ENCODE results near the gene OR51E2.

OR51E2 gene

DNA sequence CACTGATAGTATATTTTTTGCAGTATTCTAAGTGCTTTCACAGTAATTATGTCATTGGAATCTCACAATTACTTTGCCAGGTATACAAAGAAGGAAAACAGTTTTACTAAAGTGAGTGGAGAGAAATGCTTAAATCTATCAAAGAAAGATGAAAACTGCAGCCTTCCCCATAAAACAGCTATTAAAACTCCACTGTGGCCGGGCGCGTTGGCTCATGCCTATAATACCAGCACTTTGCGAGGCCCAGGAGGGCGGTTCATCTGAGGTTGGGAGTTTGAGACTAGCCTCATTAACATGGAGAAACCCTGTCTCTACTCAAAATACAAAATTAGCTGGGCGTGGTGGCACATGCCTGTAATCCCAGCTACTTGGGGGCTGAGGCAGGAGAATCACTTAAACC lies 34.8 kb downstream of the OR51E2 start:
- no peak for DNase-seq (ENCODE audit: low read depth)

DNA sequence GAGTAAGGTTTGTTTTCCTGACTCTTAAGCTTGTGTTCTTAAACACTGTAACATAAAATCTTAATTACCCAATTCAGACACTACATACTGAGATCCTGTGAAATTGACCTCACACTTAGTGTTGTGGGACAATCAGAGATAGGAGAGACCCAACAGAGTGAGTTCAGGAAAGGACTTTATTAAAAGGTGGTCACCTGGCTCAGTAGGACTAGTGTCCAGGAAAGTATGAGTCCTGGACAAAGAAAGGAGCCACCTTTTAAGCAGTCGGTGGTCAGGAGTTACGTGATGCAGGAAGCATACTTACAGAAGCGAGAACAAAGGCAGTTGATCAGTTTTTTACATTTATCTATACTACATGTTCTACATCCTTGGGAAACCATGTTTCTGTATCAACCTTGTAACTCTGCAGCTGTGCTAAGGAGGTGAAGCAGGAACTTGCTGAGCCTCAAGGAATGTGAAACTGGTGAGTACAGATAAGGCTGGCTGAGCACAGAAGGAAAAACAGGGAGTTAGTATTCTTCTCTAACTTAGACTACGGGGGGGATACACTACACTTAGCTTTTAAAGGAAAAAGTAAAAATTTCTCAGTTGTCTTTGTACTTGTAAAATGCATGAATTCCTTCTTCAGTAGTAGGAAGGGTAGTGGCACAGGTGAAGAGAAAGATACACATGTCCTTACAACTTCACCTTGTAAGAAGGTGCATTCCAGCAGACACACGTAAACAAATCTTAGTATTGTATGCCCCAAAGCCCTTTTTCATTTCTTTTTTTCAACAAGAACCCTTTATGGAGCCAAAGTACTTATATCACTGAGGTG lies 38.8 kb downstream of the OR51E2 start:
- no peak for DNase-seq (ENCODE audit: low read depth)

DNA sequence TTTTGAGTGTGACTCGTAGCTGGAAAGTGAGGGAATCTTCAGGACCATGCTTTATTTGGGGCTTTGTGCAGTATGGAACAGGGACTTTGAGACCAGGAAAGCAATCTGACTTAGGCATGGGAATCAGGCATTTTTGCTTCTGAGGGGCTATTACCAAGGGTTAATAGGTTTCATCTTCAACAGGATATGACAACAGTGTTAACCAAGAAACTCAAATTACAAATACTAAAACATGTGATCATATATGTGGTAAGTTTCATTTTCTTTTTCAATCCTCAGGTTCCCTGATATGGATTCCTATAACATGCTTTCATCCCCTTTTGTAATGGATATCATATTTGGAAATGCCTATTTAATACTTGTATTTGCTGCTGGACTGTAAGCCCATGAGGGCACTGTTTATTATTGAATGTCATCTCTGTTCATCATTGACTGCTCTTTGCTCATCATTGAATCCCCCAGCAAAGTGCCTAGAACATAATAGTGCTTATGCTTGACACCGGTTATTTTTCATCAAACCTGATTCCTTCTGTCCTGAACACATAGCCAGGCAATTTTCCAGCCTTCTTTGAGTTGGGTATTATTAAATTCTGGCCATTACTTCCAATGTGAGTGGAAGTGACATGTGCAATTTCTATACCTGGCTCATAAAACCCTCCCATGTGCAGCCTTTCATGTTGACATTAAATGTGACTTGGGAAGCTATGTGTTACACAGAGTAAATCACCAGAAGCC lies 42.9 kb downstream of the OR51E2 start:
- no peak for DNase-seq (ENCODE audit: low read depth)

DNA sequence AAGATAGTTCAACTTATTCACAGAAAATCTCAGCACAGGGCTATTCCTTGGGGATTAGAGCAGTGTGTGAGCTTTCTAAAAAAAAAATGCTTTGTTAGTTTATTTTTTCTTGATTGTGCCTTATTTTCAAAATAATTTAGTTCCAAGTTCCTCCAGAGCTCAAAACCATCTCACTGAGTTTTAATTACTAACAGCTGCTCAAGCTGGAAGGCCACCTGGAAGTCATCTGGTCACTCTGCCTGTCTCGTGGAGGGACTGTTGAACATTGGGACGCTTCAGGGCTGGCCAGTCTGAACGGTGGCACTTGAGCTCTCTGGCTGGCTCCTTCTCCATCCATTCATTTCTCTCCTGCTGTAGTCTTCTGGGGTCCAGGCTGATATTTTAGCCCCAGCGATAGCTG lies 49.9 kb downstream of the OR51E2 start:
- DNase-seq (ENCODE audit: low read depth), result no peak

DNA sequence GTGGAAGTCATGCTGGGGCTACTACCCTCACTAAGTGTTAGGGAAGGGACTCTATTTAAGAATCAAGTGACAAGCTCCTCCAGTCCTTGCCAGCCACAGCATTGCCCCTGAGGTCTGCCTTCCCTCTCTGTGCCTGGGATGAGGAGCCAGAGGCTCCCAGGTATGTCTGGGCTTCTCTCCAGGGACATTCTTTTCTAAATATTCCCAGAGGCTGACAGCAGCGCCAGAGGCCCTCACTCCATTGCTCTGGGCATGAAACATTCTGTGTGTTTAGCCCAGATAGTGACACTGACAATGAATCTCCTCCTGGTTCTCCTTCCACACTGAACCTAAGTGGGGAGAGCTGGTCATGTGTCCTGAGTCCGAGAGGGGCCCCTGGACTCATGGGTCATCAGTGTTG lies 51.7 kb downstream of the OR51E2 start:
- no peak for DNase-seq (ENCODE audit: low read depth)

DNA sequence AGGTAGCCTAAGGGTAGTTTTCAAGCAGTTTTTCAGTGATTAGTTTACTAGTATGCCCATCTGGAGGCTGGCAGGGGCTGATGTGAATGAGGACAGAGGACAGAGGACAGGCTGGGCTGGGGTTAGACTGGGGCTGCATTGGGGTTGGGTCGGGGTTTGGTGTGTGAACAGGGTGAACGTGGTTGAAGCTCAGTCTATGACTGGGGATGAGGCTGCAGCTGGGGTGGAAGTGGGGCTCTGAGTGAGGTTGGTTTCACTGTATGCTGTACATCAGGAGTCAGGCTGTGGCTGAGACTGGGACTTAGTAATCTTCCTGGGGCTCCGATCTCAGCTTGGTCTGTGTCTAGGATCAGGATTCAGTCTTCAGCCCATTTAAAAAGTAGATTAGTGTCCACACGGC lies 53.4 kb downstream of the OR51E2 start:
- no peak for DNase-seq (ENCODE audit: low read depth)

DNA sequence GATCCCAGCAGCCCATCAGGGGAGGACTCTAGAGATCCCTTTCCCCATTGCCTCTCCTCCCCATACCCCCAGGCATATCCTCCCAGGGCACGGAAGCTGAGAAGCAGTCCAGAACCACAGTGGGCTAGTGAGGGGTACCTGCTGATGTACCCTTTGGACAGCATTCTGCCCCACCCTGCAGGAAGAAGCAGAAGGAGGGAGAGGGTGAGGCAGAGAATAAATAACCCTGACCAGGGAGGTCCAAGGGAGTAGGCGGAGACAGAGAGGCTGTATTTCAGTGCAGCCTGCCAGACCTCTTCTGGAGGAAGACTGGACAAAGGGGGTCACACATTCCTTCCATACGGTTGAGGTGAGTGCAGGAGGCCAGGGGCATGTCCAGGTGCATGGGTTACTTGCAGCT lies 54.0 kb downstream of the OR51E2 start, which contains the start of gene OR51E1:
Gene OR51E1 (plus strand): TSS at position 301 of the 400 bp plus-strand sequence. CDS start 8,545 bp downstream, outside the sequence.
- no peak for DNase-seq (ENCODE audit: low read depth)

DNA sequence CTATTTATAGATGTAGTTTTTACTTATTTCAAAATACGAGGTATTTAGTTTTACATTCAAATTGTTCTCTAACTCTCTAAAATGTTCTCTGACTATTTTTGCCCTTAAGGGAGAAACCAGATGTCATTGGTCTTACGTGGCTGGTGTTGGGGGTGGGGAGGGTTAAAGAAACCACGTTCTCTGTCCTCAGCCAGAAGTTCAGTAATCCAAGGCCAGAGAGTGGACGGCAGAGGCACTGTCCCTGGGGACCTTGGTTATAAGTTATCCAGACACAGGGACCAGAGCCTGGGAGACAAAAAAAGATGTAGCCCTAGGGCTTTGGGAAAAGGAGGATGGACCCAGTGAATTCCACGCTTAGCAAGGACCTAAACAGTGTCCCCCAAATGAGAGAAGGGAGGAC lies 54.6 kb downstream of the OR51E2 start:
- DNase-seq (ENCODE audit: low read depth), result no peak

DNA sequence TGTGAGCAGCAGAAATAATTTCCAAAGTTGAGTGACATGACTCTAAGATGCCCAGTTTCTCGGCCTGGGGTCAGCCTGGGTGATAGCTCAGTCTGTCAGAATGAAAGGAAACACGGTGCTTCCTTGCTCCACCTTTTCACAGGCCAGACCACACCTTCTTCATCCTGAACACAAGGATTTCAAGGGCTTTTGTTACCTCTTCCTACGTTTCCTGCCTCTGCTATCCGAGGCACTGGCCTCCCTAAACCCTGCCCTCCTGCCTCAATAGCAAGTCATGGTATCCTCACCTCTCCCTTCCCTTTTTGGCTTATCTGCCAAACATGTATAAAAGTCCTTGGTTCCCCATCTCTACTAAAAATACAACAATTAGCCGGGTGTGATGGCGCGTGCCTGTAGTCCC lies 55.6 kb downstream of the OR51E2 start:
- no peak for DNase-seq (ENCODE audit: low read depth)

DNA sequence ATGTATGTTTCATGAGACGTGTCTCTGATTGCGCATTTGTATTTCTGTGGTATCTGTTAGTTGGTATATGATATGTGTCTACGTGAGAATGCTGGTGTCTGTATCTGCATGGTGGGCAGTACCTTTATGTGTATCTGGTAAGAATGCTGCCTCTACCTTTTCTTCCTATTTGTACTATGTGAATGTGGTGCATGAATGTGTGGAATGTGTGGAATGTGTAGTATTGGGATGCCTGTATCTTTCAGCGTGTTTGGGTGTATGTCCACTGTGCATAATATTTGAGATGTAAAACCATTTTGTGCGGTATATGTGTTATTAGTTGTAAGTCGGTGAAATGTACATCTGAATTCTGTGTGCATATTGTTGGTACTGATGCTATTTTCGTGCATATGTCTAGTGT lies 56.2 kb downstream of the OR51E2 start:
- DNase-seq (ENCODE audit: low read depth), result no peak

DNA sequence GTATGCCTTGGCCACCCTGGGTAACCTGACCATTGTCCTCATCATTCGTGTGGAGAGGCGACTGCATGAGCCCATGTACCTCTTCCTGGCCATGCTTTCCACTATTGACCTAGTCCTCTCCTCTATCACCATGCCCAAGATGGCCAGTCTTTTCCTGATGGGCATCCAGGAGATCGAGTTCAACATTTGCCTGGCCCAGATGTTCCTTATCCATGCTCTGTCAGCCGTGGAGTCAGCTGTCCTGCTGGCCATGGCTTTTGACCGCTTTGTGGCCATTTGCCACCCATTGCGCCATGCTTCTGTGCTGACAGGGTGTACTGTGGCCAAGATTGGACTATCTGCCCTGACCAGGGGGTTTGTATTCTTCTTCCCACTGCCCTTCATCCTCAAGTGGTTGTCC lies 57.7 kb downstream of the OR51E2 start:
- DNase-seq (ENCODE audit: low read depth), result no peak

DNA sequence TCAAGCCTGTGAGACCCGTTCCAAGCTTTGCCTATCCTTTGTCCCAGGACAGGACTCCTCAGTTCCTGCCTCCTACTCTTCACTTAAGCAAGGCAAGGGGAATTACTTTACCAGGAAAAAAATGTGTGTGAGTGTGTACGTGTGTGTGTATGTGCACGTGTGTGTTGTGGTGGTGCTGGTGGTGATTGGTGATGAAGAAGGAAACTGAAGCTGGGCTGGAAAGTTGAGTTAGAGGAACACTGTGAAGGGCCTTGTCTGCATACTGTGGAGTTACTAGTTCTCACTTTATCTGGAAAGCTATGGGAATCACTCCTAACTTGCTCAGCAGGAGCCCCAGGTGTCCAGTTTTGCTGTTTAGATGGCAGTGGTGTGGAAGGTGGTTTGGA lies 60.0 kb downstream of the OR51E2 start:
- DNase-seq (ENCODE audit: low read depth), result no peak

DNA sequence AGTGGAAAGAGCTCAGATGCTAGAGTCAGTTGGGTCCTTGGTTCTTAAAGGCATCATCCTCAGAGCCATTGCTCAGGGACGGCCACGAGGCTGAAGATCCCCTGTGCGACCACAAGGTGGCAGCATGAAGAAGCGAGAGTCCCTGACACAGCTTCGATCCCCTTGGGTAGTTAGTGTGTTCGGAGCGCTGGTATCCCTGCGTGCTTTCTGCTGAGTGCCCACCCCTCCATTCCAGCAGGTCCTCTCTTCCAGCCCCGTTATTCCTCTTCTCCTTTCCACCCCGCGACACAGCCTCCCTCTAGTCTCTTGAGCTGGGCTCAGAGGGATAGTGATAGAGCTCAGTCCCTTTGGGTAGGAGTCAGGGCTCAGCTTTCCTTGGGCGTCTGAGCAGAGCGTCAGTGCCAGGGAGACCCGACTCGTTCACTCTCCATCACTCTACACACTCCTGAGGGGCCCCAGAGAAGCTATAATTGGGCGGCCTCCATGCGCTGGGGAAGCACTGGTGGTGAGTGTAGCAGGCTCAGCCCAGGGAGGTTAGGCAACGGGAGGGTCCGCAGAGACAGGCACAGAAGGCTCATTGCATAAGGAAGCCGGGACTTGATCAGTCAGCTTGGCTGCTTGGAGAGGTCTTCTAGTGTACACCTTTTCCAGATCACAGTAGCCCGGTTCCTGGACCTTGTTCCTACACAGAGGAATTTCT lies 60.5 kb downstream of the OR51E2 start, which contains the start of gene OR51D1:
Gene OR51D1 (plus strand): TSS at position 516 of the 700 bp plus-strand sequence. CDS start 2,314 bp downstream, outside the sequence.
- DNase-seq (ENCODE audit: low read depth), result peak; percentile 45

DNA sequence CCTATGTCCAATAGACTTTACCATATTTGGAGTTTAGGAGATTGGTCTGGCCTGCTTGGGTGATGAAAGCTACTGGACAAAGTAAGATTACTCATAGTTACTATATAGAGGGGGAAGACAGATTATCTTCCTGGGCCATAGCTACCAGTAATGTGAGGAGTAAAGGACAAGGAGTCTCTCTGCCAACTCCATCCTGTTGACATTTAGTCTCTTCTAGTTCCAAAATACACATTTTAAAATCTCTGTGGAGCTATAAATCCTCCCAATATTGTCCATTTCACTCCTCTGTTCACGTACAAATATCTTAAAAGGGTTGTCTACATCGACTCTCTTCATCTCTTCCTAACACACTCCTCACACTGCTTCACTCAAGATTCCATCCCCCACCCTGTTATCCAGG lies 61.5 kb downstream of the OR51E2 start:
- no peak for DNase-seq (ENCODE audit: low read depth)
